Right ventricle myocardium superior (tissue), 1 donor: ENCODE measurements around the gene CDHR2. TPM values are rescaled to one million over a fixed set of nuclear protein-coding genes. Genes with fewer than 3 reads are reported as not detected.
"Not testable (repeated sequence)": the region's sequence is repeated elsewhere in the genome, so short reads cannot be mapped to it uniquely, and the experiment has no call there.

Experiments used
- ATAC-seq: fragments of 200-7000 bp; cut with Tn5 transposase; one replicate; pipeline ENCODE4 v1.9.1; 2020; ENCODE audit warnings: mild to moderate bottlenecking; ENCODE audit not compliant: poor library complexity
- DNase-seq: peaks from one replicate; pipeline ENCODE4 v3.0.0-alpha.2; 2020
- intact Hi-C: fragments of 100-400 bp; cut with DNase I; formaldehyde crosslinking; loops from one replicate; pipeline ENCODE4 v1.11.2; 2022
- total RNA-seq: library from RNA; stranded (reverse); fragmentation: NEBNext Ultra II Directional; extraction: Animal tissue kit (Norgen Biotek cat#: 25700); gene quantifications from one replicate; pipeline ENCODE4 v1.2.1, GENCODE V29; 2021
- donor health status: DM: no; HTN: yes; CAD: no; lungs with severe emphysema.

The CDHR2 gene
- total RNA-seq, 1 donor from 2014 or later = 0.19 TPM

DNA sequence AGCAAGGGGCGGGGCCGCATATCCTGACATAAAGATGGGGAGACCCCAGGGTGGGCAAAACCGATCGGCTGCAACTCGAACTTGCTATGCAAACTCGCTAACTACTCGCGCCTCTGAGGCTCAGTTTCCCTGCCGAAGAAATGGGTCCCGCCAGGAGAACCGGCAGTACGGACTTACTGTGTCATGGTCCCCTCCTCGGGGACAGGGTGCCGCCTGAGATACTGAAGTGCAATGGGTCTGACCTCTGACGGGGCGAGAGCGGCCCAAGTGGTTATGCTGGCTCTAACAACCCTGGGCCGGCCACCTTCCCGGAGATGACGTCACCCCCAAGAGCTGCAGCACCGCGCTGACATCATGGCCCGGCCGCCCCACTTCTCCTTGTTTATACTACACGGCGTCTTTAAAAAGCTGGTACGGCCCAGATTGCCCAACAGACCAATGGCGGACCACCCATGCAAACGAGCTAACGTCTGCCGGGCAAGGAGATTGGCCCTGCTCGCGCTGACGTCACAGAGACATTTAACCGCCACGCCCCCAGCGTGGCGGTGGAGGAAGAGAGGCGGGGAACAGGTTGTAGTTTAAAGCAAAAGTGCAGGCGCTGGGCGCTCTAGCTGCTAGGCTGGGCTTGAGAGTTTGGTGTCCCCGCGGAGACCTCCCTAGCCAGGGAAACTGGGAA, 11.4 kb upstream of the CDHR2 start:
- peak; percentile 87 for ATAC-seq
- DNase-seq = peak; percentile 99
- intact Hi-C loops = loop anchor here (10.0 kb wide), 1 partner anchor 123 kb away; the partner anchor contains the start of gene CLTB

DNA sequence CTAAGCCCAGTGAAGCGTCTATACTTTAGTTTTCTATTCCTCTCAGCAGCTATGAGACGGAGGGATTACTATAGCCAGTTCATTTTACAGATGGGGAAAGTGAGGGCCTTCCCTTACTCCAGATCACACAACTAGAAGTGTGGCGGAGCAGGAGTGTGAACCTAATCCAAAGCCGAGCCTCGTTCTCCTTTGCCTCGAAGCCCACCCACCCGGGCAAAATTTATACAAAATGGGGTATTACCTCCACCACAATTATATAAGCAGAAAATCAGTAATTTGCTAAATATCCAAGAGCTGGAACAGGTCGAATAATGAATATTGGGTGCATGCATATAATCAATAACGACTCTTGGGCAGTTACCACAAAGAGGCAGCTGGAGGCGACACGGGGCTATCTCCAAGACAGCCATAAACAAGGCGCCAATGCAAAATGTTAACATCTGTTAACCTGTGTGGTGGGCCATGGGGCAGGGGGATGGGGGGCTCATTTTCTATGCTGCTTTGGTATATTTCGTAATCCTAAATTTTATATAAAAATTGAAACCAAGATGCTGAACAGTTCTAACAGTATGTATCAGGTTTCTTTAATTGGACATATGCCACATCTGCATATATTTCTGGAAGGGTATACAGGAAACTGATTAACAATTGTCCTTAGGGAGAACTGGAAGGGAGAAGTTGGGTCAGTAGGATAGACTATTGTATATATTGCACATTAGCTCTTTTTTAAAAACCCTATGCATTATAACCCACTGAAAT, 10.7 kb upstream of the CDHR2 start:
- DNase-seq (no peak), ATAC-seq (no peak)
- intact Hi-C loops = loop anchor here (10.0 kb wide), 1 partner anchor 124 kb away; the partner anchor contains the start of gene CLTB

DNA sequence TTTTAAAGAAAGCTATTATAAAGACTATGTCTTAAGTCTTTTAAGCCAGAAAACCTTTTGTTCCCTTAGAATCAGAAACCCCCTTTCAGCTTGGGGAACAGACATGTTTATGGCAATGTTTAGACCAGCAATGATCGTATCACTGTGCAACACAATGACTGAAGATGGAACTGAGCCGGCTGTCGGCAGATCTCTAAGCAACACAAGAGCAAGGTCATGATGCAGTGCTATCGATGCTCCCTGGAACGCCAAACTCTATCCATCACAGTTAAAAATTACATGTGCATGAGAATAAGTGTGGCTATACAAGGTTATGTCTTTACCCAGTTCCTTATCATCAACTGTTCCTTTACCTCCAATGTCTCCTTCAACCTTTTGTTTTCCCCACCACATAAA, 10.2 kb upstream of the CDHR2 start:
- DNase-seq (no peak), ATAC-seq (no peak)
- intact Hi-C loops = loop anchor here (10.0 kb wide), 1 partner anchor 124 kb away; the partner anchor contains the start of gene CLTB

DNA sequence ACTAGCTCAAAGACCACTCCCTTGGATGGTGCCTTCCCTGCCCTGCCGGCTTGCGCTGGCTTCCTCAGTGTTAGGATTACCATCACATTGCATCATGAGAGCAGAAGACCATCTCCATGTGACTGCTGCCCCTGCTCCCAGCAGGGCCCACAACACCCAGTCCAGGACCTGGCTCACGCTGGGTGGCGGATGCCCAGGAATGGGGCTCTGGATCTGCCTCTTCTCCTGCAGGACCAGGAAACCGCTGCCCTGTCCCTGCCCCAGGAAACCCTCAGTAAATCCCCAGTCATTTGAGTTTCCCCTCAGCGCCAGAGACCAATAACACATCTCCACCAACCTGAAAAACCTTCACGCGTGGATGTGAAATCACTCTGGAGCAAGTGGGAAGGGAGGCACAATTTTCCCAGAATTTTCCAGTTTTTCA, 8.7 kb upstream of the CDHR2 start:
- intact Hi-C loops = no loop called here
- DNase-seq (no peak), ATAC-seq (no peak)

DNA sequence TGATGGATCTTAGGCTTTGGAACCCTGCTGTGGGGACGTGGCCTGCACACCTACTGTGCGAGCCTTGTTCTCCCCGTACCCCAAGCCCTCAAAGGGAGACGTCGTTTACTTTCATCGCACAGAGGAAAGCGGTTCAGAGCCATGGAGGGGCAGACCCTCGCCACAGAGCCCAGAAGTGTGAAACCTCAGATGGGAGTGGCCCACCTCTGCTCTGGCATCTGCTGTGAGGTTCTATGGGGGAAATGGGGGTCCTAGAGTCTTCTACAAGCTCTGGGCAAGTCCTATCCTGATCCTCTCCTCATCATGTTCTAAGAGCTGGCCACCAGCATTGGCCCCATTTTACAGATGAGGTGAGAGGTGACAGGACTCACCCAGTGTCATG, 8.2 kb upstream of the CDHR2 start:
- DNase-seq = no peak
- intact Hi-C loops = no loop called here
- no peak for ATAC-seq

DNA sequence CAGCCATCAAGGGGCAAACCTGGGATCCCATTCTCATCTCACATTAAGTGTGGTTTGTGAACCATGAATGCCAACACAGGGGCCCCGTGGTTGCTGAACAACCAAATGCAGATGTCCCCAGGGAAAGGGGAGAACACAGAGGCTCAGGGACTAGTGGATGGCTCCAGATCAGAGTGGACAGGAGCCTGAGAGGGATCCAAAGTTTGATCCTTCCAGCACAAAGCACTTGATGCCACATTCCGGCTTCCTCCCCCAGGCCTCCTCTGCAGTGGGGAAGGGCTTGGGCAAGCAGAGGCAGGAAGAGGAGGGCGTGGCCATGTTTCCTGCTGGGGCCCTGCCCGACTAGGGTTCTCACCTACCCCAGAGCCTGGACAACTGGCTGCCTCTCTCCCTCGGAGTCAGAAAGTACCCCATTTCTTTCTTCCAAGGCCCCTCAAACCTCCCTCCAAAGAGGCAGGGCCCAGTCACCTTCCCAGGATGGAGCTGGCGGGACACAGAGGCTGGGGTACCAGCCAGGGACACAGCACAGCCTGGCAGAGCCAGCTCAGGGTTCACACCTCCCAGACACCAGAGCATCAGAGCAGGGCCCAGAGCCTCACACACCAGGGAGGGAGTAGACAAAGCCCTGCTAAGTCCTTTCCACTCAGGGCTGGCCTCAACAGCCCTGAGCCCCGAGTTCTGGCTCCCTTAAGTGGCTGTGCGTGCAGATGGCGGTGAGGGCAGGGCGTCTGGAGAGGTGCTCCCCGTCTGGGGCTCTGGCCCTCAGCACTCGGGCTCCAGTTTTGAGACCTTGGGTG, 7.6 kb upstream of the CDHR2 start:
- DNase-seq = peak; percentile 82
- intact Hi-C loops = no loop called here
- ATAC-seq = no peak

DNA sequence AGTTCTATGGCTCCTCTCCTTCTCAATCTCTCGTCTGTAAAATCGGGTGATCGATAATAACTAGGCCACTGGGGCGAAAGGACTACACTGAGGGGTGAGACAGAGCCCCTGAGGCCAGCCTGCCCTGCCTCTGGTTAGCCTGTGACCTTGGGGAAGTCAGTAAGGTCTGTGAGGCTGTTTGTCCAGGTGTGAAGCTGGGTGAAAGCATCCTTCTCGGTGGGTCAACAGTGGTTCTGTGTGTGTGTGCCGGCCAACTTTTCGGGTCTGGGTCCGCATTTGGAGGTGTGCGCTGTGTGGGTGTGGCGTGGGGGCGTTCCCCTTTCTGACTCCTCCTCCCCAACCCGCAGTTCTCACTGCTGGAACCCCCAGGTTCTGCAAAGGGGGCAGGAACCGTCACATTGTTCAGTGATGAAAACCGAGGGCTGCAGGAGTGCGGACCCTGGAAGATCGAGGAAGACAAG, 7.0 kb upstream of the CDHR2 start:
- peak; percentile 58 for DNase-seq

DNA sequence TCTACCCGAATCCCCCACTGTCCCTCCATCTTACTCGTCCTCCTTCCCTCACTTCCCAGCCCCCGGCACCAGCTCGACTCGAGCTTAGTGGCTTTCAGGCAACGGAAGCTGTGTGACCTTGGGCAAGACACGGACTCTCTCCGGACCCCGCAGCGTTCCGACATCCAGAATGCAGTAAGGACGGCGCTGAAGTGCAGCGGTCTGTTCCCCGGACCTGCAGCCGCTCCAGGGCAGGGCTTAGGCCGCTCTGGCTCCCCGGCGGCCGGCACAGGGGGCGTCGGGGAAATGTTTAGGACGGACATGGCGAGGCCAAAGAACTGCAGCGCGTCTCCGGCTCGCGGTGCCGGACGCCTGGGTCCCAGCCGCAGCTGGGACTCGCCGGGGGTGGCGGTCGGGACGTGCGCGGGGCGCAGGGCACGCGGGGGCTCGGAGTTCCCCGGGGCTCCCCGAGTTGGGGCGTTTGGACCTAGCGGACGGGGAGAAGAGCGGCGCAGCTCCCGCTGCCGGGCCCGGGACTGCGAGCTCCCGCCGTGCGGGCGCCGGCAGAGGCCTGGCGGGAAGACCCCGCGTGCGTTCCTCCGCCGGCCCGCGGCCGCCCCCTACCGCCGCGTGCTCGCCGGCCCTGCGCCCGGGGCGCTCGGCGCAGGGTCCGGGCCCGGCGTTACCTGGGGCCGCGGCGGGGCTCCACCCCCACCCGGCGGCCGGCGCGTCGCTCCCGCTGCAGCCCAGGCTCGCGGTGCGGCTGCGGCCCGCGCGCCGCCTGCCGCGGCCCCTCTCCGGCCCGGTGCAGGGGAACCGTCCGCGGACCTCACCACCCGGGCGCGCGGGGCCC, 6.3 kb upstream of the CDHR2 start:
- intact Hi-C loops = no loop called here
- ATAC-seq (peak; percentile 33), DNase-seq (no peak)

More for the DNA sequence above, 7.0 kb upstream of the CDHR2 start:
- intact Hi-C loops = no loop called here
- ATAC-seq = no peak

DNA sequence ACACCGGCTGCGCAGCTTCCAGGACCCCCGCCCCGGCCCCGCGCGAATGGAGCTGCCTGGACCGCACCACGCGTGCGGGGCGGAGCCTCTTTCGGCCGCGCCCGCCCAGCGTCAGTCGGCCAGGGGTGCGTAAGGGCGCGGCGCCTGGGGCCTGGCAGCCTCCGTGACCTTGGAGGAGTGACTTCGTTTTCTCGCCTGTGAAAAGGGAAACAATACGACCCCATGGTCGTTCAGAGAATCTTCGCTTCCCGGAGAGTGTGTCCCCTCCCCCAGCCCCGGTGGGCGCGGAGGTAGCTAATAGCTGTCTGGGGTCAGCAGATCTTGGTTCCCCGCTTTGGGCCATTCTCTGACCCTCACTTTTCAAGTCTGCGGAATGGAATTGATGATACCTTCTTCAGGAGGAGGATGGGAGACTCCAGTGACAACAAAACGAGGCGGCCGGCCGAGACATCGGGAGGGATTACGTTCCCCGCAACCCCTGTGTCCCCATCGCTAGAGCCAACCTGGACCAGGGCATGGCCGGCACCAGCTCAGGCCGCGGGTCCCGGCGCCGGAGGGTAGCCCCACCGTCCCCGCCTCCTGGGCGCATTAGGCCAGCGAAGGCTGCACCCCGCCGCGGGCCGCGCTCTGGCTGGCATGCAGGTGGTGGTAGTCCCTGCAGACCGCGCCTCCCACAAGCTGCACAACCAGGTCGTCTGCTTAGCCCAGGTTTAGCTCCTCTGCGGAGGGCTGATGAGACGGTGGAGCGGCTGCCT, 5.5 kb upstream of the CDHR2 start:
- DNase-seq (peak; percentile 90), ATAC-seq (peak; percentile 91)
- intact Hi-C loops = no loop called here

DNA sequence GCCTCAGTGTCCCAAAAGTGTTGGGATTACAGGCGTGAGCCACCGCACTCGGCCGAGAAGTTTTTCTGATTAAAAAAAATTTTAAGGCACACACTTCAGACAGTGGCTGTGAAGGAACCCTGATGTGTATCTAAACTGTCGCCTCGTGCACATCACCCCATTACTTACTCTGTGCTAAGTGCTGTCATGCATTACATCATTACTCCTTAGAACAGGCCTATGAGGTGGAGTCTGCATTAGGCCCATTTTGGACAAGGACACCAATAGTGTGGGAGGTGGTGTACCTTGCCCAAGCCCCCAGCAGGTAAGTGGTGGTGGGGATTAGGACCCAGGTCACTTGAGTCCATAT, 3.8 kb upstream of the CDHR2 start:
- intact Hi-C loops = no loop called here
- no peak for DNase-seq
- no peak for ATAC-seq

DNA sequence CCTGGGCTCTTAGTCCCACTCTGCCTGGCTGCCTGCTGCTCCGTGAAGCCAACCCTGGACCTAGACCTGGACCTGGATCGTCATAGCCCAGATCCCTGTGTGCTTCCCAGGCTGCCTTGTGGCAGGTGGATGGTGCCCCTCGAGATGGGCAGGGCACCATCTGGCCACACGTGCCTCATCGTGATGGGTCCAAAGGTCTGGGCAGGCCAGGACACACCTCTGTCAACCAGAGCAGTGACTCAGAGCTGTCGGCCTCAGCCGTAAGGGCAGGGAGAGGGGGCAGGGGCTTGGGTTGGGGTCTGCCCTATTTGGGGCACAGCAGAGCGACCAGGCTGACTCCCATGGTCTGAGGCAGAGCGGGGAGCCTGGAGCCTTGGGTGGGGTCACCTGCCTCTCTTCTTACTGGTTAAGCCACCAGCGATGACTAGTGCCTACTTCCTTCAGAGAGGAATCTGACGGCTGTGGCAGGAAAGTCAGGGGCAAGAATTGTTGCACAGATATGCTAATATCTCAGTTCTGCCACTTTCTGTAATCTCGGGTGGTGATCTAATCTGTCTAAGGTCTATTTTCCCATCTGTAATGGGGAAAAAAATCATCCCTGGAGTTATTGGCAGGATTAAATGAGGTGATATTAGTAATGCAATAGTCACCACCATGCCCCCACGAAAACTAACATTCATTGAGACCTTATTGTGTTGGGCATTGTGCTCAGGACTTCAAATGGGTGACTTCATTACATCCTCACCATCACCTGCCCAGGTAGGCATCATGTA, 3.2 kb upstream of the CDHR2 start:
- DNase-seq = no peak
- ATAC-seq = no peak
- intact Hi-C loops = no loop called here

DNA sequence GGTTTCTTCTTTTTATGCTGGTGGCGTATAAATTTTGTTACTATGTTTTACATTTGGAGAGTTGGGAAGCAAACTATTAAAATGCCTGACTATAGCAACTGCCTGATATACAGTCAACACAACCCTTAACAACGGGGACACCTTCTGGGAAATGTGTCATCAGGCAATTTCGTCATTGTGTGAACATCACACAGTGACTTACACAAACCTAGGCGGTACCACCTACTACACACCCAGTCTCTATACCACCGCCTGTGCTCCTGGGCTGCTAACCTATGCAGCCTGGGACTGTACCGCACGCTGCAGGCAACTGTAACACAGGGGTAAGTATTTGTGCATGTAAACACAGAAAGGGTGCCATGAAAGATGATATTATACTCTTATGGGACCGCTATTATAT, 1.3 kb upstream of the CDHR2 start:
- ATAC-seq (peak; percentile 16), DNase-seq (no peak)
- intact Hi-C loops = no loop called here

DNA sequence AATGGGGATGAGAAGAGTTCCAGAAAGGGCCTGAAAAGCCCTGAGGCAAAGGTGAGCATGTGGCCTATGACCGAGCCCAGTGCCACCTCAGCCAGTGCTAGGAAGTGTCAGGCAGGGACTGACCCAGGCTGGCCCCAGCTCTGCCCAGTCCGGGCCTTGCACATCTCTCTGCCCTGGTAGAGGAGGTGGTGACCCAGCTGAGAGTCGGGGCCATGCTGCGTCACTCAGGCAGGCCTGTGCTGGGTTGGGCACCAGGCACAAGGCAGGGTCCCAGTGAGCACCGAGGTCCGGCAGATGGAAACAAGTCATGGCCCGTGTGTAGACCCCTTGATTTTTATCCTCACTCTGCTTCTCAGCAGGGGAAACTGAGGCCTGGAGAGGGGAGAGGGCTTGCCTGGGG, 729 bp downstream of the CDHR2 start:
- DNase-seq = no peak
- intact Hi-C loops = no loop called here
- no peak for ATAC-seq

DNA sequence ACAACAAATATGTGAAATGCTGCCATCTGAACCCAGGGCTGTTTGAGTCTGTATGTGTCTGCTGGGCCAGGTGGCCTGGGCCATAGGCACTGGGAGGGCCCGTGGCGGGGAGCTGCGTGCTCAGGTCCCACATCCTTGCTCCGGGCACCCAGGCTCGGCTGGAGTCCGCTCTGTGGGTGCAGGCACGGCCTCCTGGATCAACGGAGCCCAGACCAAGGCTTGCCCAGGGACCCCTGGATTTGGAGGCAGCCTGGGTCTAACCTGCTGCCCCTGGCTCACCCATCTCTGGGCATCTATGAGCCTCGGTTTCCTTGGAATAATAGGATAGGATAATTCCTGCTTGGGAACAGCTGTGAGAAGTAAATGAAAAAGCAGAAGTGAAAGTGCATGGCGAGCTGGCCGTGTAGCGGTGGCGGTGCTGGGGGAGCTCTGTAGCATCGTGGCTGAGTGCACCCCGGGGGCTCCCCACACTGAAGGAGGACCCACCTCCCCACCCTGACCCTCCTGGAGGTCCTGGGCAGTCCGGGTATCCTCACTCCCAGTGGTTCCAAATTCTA, 1.2 kb downstream of the CDHR2 start:
- ATAC-seq (no peak), DNase-seq (no peak)
- intact Hi-C loops = no loop called here

DNA sequence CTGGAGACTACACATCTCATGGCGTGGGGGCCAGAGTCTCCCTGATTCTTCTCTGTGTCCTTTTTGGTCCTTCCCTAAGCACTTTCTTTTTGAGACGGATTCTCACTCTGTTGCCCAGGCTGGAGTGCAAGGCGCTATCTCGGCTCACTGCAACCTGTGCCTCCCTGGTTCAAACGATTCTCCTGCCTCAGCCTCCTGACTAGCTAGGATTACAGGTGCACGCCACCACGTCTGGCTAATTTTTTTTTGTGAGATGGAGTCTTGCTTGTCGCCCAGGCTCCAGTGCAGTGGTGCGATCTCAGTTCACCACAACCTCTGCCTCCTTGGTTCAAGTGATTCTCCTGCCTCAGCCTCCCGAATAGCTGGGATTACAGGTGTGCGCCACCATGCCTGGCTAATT, 1.8 kb downstream of the CDHR2 start:
- DNase-seq, intact Hi-C loops, ATAC-seq: not testable (repeated sequence)

DNA sequence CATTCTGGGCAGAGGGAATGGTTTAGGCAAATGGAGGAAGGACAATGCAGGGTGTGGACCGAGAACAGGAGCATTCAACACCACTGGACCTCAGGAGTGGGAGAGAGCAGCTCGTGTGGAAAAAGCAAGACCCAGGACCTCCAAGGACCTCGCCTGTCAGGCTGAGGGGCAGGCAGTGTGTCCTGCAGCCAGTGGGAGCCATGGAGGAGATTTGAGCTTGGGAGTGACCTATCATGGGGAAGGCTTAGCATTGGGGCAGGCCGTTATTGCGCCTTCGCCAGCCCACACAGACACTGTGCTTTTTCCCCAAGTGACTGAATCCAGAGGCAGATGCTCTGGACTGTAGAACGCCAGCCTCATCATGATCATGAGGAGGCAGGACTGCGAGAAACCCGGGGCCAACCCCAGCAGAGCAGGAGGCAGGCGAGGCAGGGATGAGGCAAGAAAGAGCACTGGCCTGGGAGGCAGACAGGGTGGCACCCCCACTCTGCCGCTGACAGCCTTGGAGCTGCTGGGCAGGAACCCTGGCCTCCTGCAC, 3.3 kb downstream of the CDHR2 start:
- ATAC-seq (no peak), DNase-seq (no peak)
- intact Hi-C loops = no loop called here
